GM12878 (cell line): ENCODE data around the gene BANP.

Experiments used
- CTCF ChIP-seq, 3 experiments: IDR thresholded peaks in 2 of 3; conservative IDR thresholded peaks in 1 of 3; 2 replicates each; pipeline ENCODE4 v1.5.1; 2011; ENCODE audit warnings: low read depth in 3 of 3, low read length in 3 of 3, mild to moderate bottlenecking in 3 of 3, control low read depth in 2 of 3, moderate library complexity in 2 of 3, inconsistent platforms in 1 of 3, mixed read lengths in 1 of 3; ENCODE audit not compliant: control insufficient read depth in 2 of 3, insufficient read depth in 1 of 3; ENCODE audit errors: extremely low read depth in 1 of 3
- EED ChIP-seq: sonication (generic); IDR thresholded peaks from 2 replicates; pipeline ENCODE4 v1.6.1; 2016; ENCODE audit warnings: antibody characterized with exemption, low read depth
- EZH2 ChIP-seq: IDR thresholded peaks from 2 replicates; pipeline ENCODE4 v1.6.1; 2012; ENCODE audit warnings: low read depth, mild to moderate bottlenecking, control low read depth, inconsistent platforms, low read length, borderline replicate concordance; ENCODE audit not compliant: control insufficient read depth
- FOS ChIP-seq: IDR thresholded peaks from 3 replicates; pipeline ENCODE4 v1.6.1; 2011; ENCODE audit warnings: borderline replicate concordance; ENCODE audit not compliant: insufficient read length; ENCODE audit errors: extremely low read depth
- MYC ChIP-seq: IDR thresholded peaks from 2 replicates; pipeline ENCODE4 v1.6.1; 2011; ENCODE audit warnings: mild to moderate bottlenecking, low read length, moderate library complexity, inconsistent platforms; ENCODE audit not compliant: insufficient read depth, insufficient replicate concordance, insufficient read length, severe bottlenecking
- POLR2A ChIP-seq: IDR thresholded peaks from 2 replicates; pipeline ENCODE4 v1.6.1; 2011; ENCODE audit warnings: low read depth, mild to moderate bottlenecking, low read length
- POLR2AphosphoS5 ChIP-seq: IDR thresholded peaks from 2 replicates; pipeline ENCODE4 v1.6.1; 2011; ENCODE audit warnings: mild to moderate bottlenecking, low read length, inconsistent platforms
- RAD21 ChIP-seq: IDR thresholded peaks from 2 replicates; pipeline ENCODE4 v1.6.1; 2011; ENCODE audit warnings: mild to moderate bottlenecking, low read depth, low read length, moderate library complexity; ENCODE audit not compliant: insufficient read depth
- RCOR1 ChIP-seq: conservative IDR thresholded peaks from 2 replicates; pipeline ENCODE4 v1.6.1; 2012; ENCODE audit warnings: low read depth, low read length, improper control_type of control experiment
- SMC3 ChIP-seq: IDR thresholded peaks from 2 replicates; pipeline ENCODE4 v1.6.1; 2011; ENCODE audit warnings: low read length, improper control_type of control experiment, borderline replicate concordance
- USF1 ChIP-seq: IDR thresholded peaks from 2 replicates; pipeline ENCODE4 v1.6.1; 2011; ENCODE audit warnings: borderline replicate concordance, low read depth, mild to moderate bottlenecking, moderate library complexity, mixed read lengths, low read length; ENCODE audit not compliant: insufficient read depth; ENCODE audit errors: extremely low read length

DNA sequence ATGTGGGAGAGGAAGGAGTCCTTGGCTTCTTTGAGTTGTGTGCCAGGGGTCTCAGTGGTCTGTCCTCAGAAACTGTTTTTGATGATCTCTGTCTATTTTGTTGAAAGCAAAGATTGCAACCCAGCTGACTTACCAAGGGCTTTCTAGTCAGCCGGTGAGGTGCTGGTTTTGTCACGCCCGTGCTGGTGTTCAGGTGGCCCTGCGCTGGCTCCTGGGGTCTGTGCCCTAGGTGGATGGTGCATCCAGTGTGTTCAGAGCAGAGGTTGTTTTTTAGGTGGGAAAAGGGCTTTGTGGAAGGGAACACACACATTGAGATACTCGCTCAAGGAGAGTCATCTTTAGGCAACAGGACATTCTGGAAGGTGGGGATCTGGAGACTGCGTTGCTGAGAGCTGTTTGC, 51.0 kb downstream of the BANP start:
- TF ChIP-seq RAD21 (no peak), EZH2 (no peak), USF1 (no peak), POLR2AphosphoS5 (no peak), CTCF (IDR thresholded peaks at IDR 0.05 in 2 of 3, conservative IDR thresholded peaks at IDR 0.05 in 1 of 3; ENCODE audit: control insufficient read depth in 2 of 3, extremely low read depth in 1 of 3, insufficient read depth in 1 of 3, low read depth in 3 of 3, low read length in 3 of 3) (no peak), FOS (no peak), EED (no peak), MYC (no peak), POLR2A (no peak), SMC3 (no peak), RCOR1 (no peak)
